ENCODE data around the gene LRP5.
A peak's percentile ranks its signal among the peaks of the same experiment; 100 is the strongest.
"Not testable (repeated sequence)": the region's sequence is repeated elsewhere in the genome, so short reads cannot be mapped to it uniquely, and the experiment has no call there.

The LRP5 gene

GRCh38 chr11:68469642-68470041 lies 157.3 kb downstream of the LRP5 start:
- DNase-seq (ENCODE audit: low spot score): no peak

- peak; percentile 57 for DNase-seq (ENCODE audit: low spot score)
These were observed 158.0 kb downstream of the LRP5 start for GRCh38 chr11:68470304-68470811.

DNA sequence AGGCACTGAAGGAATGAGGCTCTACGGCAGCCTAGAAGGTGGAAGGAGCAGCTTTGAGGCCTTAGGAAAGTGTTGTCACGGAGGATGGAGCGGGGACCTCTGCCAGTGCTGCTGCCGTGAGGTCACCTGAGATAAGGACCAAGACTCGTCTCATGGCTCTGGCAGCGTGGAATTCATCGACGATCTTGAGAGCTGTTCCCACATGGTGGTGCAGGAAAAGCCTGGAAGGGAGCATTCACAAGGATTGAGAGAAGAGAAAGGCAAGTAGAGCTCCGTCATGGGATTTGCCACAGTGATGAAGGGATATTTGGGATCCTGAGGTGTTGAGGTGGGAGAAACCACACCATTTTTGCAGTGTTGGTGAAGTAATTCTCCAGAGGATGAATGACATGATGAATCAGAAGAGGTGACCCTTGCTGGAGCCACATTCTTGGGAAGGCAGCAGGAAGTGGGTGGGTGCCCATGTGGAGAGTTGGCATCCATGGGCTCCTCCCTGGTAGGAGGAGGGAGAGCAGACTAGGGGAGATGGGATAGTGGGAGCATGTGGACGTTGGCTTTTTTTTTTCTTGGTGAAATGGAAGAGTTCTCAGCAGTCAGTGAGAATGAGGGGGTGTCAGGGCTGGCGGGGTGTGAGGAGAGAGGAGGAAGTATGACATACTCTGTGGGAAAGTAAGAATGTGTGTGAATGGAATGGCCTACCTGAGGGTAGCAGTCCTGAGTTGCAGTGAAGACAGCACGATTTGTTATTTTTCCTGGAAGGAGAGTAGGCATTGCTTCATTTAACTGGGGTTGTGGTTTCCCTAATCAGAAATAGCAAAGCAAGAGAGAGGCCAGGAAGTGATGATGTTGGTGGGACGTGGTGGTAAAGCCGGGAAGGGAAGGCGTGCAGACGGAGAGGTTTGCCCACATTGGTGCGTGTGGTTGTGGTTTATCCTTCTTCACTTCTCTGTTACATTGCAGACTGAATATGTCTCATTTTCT lies 159.3 kb downstream of the LRP5 start:
- no peak for DNase-seq (ENCODE audit: low spot score)

DNA sequence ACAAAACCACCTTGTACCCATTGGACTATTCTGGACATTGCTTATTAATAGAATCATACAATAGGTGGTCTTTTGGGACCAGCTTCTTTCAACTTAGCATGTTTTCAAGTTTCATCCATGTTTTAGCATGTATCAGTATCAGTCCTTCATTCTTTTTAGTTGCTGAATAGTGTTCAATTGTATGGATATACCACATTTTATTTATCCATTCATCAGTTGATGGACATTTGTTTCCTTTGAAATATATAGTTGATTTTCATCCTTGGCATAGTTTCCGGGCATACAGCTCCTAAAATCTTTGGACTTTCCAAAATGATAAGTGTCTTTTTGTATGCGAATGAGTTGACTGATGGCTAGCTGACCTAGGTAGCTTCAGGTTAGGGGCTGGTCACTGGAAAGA lies 160.4 kb downstream of the LRP5 start:
- no peak for DNase-seq (ENCODE audit: low spot score)

- DNase-seq (ENCODE audit: low spot score): no peak
These were observed 161.3 kb downstream of the LRP5 start for GRCh38 chr11:68473693-68474092.

DNA sequence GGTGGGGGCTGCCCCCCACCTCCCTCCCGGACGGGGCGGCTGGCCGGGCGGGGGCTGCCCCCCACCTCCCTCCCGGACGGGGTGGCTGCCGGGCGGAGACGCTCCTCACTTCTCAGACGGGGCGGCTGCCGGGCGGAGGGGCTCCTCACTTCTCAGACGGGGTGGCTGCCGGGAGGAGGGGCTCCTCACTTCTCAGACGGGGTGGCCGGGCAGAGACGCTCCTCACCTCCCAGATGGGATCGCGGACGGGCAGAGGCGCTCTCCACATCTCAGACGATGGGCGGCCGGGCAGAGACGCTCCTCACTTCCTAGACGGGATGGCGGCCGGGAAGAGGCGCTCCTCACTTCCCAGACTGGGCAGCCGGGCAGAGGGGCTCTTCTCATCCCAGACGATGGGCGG lies 163.2 kb downstream of the LRP5 start:
- DNase-seq (ENCODE audit: low spot score): not testable (repeated sequence)

DNA sequence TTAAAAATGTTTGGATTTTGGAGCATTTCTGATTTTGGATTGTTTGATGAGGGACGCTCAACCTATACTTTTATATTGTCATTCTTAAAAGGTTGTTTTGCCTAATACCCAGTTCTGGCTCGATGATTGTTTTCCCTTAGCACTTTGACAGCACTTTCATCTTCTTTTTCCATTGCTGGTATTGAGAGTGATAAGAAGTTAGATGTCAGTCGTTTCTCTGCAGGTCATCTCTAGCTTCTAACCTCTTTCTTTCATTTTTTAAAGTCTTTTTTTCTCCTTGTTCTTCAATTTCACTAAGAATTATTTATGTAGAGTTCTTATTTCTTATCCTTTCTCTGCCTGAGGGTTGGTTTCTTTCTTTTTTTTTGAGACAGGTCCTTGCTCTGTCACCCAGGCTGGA lies 167.0 kb downstream of the LRP5 start:
- DNase-seq (ENCODE audit: low spot score): no peak

- DNase-seq (ENCODE audit: low spot score): no peak
These were observed 167.8 kb downstream of the LRP5 start for GRCh38 chr11:68480193-68480592.

DNA sequence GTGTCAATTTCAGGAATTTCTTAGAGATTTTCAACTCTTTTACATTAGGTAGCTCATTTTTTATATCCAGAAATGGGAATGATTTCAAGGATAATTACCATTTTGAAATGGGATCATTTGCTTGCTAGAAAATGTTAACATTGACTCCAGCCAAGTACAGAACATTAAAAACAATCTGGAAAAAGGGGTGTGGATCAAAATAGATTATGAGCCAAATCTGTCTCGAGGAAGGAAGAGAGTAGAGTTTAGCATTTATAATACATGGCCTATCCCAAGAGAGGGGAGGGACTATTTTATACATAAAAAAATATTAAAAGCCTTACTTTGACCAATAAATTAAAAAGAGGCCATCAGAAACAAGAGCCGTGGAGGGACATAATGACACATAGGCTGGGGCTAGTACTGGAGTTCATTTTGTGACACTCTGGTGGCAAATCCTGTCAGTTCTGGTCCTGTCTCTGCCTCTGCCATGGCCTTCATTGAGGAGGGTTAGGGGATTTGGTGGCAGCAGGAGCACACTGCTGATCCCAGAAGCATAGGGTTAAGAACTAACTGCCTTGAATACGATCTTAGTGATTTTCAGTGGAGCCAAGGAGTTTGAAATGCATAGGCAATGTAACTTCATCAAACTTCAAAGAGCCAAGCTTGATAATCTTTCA lies 168.6 kb downstream of the LRP5 start:
- DNase-seq (ENCODE audit: low spot score): no peak

- DNase-seq (ENCODE audit: low spot score): no peak
These were observed 169.3 kb downstream of the LRP5 start for GRCh38 chr11:68481579-68482240.

- no peak for DNase-seq (ENCODE audit: low spot score)
These were observed 176.2 kb downstream of the LRP5 start for GRCh38 chr11:68488623-68489022.

- no peak for DNase-seq (ENCODE audit: low spot score)
These were observed 182.9 kb downstream of the LRP5 start for GRCh38 chr11:68495220-68495729.

DNA sequence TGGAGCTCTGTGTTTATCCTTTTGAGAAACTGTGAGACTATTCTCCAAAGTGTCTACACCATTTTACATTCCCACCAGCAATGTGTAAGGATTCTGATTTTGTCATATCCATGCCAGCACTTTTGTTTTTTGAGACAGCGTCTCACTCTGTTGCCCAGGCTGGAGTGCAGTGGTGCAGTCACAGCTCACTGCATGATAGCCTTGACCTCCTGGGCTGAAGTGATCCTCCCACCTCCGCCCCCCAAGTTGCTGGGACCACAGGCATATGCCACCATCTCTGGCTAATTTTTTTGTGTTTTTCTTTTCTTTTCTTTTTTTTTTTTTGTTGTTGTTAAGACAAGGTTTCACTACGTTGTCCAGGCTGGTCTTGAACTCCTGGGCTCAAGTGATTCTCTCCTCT lies 183.5 kb downstream of the LRP5 start:
- no peak for DNase-seq (ENCODE audit: low spot score)

- no peak for DNase-seq (ENCODE audit: low spot score)
These were observed 185.4 kb downstream of the LRP5 start for GRCh38 chr11:68497761-68498160.

- DNase-seq (ENCODE audit: low spot score): no peak
These were observed 185.9 kb downstream of the LRP5 start for GRCh38 chr11:68498321-68498720.

Measured in D341Med (cell line).